ENCODE results near the gene DNM1. TPM values are rescaled to one million over a fixed set of nuclear protein-coding genes. Genes with fewer than 3 reads are reported as not detected.

The DNM1 gene
- total RNA-seq, 1 donor from 2014 or later = 84.0 TPM

DNA sequence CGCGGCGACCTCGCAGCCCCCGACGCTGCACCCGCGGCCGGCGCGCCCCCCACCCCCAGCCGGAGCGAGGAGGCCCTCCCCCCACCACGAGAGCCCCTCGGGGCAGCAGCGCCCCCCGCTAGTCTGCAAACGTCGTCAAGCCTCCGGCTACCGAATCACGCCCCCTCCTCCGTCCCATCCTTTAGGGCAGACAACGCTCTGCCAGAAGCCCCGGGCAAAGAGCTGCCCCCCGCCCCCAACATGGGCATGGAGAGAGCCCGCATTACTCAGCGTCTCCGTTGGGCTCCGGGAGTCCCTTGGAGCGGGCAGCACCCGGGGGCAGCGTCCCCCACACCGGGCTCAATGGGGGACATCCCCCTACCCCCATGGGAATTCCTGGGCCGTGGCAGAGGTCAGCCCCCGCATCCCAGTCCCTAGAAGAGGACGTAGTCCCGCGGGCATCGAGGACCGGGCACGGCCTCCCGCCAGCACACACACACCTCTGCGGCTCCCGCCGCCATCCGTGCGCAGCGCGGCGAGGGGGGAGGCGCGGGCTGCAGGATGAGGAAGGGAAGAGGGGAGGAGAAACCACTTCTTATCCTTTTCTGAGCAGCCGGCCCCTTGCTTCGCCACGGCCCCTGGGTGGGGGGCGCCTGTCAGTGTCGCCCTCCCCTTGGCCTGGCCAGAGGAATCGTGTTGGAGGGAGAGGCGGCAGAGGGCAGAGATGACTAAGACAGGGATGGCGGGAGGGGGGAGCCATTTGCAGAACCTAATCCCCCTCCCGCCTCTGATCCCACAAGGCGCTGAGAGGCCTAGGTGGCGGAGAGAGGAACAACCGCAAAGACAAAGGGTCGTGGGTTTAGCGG lies 750 bp downstream of the DNM1 start:
- Mint-ChIP-seq H3K27me3 (ENCODE audit: low read depth) (no peaks in the 10 kb centered on the region), H3K36me3 (ENCODE audit: low read depth) (no peaks in the 10 kb centered on the region), H3K27ac (ENCODE audit: unreplicated experiment) (peak overlapping the region; percentile 94), H3K9me3 (no peaks in the 10 kb centered on the region), H3K4me3 (peak overlapping the region; percentile 91), H3K4me1 (peaks cover 35% of the 10 kb centered on the region)
- TF ChIP-seq, protein P1, sequence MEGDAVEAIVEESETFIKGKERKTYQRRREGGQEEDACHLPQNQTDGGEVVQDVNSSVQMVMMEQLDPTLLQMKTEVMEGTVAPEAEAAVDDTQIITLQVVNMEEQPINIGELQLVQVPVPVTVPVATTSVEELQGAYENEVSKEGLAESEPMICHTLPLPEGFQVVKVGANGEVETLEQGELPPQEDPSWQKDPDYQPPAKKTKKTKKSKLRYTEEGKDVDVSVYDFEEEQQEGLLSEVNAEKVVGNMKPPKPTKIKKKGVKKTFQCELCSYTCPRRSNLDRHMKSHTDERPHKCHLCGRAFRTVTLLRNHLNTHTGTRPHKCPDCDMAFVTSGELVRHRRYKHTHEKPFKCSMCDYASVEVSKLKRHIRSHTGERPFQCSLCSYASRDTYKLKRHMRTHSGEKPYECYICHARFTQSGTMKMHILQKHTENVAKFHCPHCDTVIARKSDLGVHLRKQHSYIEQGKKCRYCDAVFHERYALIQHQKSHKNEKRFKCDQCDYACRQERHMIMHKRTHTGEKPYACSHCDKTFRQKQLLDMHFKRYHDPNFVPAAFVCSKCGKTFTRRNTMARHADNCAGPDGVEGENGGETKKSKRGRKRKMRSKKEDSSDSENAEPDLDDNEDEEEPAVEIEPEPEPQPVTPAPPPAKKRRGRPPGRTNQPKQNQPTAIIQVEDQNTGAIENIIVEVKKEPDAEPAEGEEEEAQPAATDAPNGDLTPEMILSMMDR (conservative IDR thresholded peaks at IDR 0.05) = no peak
- peak; percentile 36 for DNase-seq (ENCODE audit: low read depth, low spot score)

DNA sequence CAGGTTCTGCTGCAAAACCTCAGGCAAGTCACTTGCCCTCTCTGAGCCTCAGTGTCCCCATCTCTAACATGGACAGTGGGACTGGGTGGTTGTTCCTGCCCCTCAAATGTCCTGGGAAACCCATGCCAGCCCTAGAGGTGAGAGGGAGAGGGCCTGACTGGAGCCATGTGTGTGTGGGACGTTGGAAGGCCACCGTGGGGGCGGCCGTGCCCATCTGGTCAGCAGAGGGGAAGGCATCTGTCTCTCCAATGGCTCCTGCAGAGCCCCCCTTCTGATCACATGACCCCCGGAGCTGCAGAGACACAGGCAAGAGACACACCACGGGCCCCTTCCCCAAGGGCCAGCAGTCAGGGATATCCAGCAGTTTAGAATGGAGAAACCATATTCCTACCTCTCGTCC lies 1.7 kb downstream of the DNM1 start:
- H3K4me3 Mint-ChIP-seq = peak overlapping the region; percentile 91
- no peaks in the 10 kb centered on the region for H3K27me3 Mint-ChIP-seq (ENCODE audit: low read depth)
- no peaks in the 10 kb centered on the region for H3K9me3 Mint-ChIP-seq
- DNase-seq (ENCODE audit: low read depth, low spot score) = no peak
- no peaks in the 10 kb centered on the region for H3K36me3 Mint-ChIP-seq (ENCODE audit: low read depth)
- TF ChIP-seq, protein P1 (conservative IDR thresholded peaks at IDR 0.05) = no peak
- H3K27ac Mint-ChIP-seq (ENCODE audit: unreplicated experiment) = peak overlapping the region; percentile 94
- H3K4me1 Mint-ChIP-seq = peaks cover 35% of the 10 kb centered on the region

DNA sequence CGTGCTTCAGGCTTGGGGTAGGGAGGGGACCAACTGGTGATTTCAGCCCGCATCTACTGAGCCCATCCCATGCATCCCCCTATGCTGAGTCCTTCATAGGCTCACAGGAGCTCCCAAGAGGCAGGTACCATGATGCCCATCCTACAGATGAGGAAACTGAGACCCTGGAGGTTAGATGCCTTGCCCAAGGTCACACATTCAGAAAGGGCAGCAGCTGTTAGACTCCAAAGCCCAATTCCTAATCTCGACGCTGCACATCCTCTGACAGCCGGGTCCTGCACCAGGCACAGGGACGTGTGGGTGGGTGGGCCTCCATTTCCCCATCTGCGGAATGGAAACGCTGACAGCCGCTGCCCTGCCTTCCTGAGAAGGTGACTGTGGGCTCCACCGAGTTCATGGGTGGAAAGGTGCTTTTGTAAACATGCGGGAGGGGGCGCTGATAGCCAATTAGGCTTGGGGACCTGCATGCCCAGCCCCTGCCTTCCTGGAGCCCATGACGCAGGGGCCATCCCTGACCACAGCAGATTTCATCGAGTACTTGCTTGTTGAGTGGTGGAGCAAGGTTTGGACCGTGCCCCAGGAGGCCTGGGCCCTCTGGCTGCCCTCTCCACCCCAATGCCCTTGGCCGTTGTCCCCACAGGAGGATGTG lies 2.2 kb downstream of the DNM1 start:
- no peak overlapping the region for H3K27ac Mint-ChIP-seq (ENCODE audit: unreplicated experiment)
- no peak for DNase-seq (ENCODE audit: low read depth, low spot score)

DNA sequence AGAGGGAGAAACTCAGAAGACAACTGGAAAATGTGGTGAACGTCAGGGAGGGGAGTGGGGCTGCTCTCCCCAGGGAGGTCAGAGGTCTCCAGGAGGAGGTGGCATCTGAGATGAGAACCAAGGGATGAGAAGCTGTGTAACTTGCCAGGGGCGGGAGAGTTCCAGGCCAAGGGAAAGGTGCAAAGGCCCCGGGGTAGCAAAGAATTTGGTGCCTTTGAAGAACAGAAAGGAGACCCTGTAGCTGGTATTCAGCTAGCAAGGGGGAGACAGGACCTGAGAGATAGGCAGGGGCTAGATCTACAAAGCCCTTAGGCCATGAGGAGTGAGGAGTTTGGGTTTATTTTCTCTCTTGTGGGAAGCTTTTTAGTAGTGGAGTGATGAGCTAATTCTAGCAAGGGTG lies 3.3 kb downstream of the DNM1 start:
- Mint-ChIP-seq H3K36me3 (ENCODE audit: low read depth) (no peaks in the 10 kb centered on the region), H3K4me3 (peak overlapping the region; percentile 91), H3K9me3 (no peaks in the 10 kb centered on the region), H3K27me3 (ENCODE audit: low read depth) (no peaks in the 10 kb centered on the region), H3K4me1 (peaks cover 42% of the 10 kb centered on the region), H3K27ac (ENCODE audit: unreplicated experiment) (no peak overlapping the region)
- DNase-seq (ENCODE audit: low read depth, low spot score) = no peak
- TF ChIP-seq, protein P1 (conservative IDR thresholded peaks at IDR 0.05) = no peak

More for the DNA sequence above, 2.2 kb downstream of the DNM1 start:
- TF ChIP-seq, protein P1 (conservative IDR thresholded peaks at IDR 0.05) = no peak
- H3K27me3 Mint-ChIP-seq (ENCODE audit: low read depth) = no peaks in the 10 kb centered on the region
- H3K36me3 Mint-ChIP-seq (ENCODE audit: low read depth) = no peaks in the 10 kb centered on the region
- no peaks in the 10 kb centered on the region for H3K9me3 Mint-ChIP-seq
- peaks cover 35% of the 10 kb centered on the region for H3K4me1 Mint-ChIP-seq
- H3K4me3 Mint-ChIP-seq = peak overlapping the region; percentile 91

DNA sequence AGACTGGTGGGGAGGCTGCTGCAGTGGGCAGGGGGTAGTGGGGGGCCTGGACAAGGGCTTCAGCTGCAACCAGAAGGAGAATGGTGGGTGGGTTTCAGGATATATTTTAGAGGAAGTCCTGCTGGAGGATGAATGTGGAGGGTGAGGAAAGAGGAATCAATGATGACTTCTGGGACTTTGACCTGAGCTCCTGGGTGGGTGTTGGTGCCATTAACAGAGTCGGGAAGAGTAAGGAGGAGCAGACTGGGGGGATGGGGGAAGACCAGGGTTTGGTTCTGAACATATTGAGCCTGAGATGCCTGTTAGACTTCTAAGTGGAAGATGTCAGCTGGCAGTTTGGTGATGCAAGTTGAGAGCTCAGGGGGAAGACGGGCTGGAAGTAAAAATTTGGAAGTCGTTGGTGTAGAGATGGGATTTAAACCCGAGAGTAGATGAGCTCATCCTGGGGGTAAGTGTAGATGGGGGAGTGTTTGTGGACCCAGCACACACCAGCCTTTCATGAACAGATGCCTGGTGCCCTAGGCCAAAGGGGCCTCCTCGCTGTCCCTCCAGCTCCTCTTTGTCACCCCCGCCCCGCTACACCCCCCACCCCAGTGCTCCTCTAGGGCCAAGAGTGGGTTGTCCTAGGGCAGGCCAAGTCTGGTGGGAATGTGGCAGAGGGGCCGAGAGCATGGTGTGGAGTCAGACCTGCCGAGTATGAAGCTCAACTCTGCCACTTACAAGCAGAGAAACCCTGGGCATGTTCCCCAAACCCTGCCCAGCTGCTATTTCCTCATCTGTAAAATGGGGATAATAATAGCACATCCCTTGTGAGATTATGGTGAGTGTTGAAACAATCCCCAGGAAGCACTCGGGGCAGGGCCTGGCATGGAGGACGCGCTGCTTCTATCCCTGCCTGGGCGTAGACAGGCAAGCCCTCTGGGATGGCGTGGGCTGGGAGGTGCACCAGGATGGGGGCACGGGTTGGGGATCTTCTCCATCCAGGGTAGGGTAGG lies 4.0 kb downstream of the DNM1 start:
- TF ChIP-seq, protein P1 (conservative IDR thresholded peaks at IDR 0.05) = no peak
- peaks cover 36% of the 10 kb centered on the region for H3K4me1 Mint-ChIP-seq
- H3K4me3 Mint-ChIP-seq = peak overlapping the region; percentile 58
- no peaks in the 10 kb centered on the region for H3K36me3 Mint-ChIP-seq (ENCODE audit: low read depth)
- no peak overlapping the region for H3K27ac Mint-ChIP-seq (ENCODE audit: unreplicated experiment)
- H3K9me3 Mint-ChIP-seq = no peaks in the 10 kb centered on the region
- H3K27me3 Mint-ChIP-seq (ENCODE audit: low read depth) = no peaks in the 10 kb centered on the region
- DNase-seq (ENCODE audit: low read depth, low spot score) = no peak

Data from neural crest cell (in vitro differentiated cells).